K562 treated with DMSO at 1 percent for 24 hours (cell line): Measurements from ENCODE around the gene MYD88. TPM values are rescaled to one million over a fixed set of nuclear protein-coding genes. Genes with fewer than 3 reads are reported as not detected.

ENCODE experiments used
- total RNA-seq: library from RNA; unstranded; fragments of 300-600 nt; gene quantifications from 2 replicates; pipeline ENCODE4 v1.2.3, GENCODE V29; 2022; ENCODE audit warnings: low read depth; ENCODE audit not compliant: insufficient read depth

The MYD88 gene
- total RNA-seq, result 67.2 and 67.5 TPM in 2 replicates

DNA sequence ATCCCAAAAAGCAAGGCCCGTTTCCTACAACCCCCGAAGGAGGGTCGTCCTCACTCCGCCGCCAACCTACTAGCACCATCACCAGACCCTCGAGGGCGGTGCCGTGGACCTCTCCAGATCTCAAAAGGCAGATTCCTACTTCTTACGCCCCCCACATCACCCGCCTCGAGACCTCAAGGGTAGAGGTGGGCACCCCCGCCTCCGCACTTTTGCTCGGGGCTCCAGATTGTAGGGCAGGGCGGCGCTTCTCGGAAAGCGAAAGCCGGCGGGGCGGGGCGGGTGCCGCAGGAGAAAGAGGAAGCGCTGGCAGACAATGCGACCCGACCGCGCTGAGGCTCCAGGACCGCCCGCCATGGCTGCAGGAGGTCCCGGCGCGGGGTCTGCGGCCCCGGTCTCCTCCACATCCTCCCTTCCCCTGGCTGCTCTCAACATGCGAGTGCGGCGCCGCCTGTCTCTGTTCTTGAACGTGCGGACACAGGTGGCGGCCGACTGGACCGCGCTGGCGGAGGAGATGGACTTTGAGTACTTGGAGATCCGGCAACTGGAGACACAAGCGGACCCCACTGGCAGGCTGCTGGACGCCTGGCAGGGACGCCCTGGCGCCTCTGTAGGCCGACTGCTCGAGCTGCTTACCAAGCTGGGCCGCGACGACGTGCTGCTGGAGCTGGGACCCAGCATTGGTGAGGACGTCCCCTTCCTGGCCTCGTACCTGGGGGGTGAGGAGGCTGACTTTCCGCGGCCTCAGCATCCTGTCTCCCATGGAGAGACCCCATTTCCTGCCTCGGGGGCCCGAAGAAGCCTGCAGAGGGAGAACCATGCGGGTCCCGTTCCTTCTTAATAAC lies at the start of gene MYD88:
Gene MYD88, plus strand, starts transcription at position 313 of the 842 bp plus-strand sequence. Its CDS starts 40 bp downstream, at position 353.

DNA sequence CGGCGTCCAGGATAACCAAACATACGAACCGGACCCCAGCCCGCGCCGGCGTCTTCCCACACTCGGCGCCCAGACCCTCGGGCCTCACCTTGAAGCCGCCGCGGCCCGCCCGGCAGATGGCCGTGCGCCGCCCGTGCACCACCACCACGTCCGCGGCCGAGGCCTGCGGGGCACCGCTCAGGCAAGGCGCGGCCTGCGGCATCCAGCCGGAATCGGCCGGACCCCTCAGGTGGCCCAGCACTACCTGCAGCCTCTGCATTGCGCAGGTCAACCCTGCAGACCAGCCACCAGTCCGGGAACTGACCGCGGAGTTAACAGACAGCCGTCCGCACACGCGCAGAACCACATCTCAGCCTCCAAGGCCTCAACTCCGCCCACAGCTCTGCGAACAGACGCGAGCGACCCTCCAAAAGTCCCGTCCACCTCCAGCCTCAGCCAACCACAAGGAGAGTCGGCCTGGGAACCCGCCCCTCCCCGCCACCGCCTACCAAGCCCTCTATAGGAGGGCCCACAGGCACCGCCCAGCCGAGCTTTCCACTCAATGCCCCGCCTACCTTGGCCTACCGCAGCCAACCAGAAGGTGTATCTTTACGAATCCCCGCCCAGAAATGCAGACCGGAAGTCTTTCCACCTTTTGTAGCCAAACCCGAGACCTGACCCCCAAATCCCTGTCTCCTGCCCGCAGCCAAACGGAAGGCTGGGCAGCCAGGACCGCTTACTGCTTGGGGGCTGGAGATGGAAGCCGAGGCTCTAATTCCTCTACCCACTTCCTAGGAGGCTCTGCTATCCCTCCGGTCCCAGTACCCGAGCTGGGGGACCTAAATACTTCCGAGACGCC lies 1.5 kb upstream of the MYD88 start, which contains the start of gene ACAA1:
Gene ACAA1, minus strand, starts transcription at position 351 of the 838 bp plus-strand sequence. Its CDS starts 92 bp downstream, at position 259.

GRCh38 chr3:38164952-38165721 lies 26.7 kb downstream of the MYD88 start, which contains the start of gene OXSR1:
OXSR1 (plus strand) TSS chr3:38165537; CDS start chr3:38165877, 340 bp downstream.

Other genes with a start within 250 kb of the MYD88 start
- gene VILL, start 147.9 kb upstream of the MYD88 start, total RNA-seq, result 10.0 and 15.2 TPM in 2 replicates
- 28.1 and 32.5 TPM in 2 replicates for gene PLCD1, start 109.0 kb upstream of the MYD88 start, total RNA-seq
- 0.17 TPM in 1 of 2 replicates, not detected in the other for gene DLEC1, start 99.5 kb upstream of the MYD88 start, total RNA-seq
- 85.8 and 90.4 TPM in 2 replicates for gene ACAA1, start 1.5 kb upstream of the MYD88 start, total RNA-seq
- gene OXSR1, start 26.9 kb downstream of the MYD88 start, total RNA-seq, result 21.6 and 22.8 TPM in 2 replicates
- not detected in 2 replicates for gene SLC22A13, start 127.2 kb downstream of the MYD88 start, total RNA-seq
- 0.12 TPM in 1 of 2 replicates, not detected in the other for gene SLC22A14, start 143.6 kb downstream of the MYD88 start, total RNA-seq
- gene XYLB, start 208.1 kb downstream of the MYD88 start, total RNA-seq, result 4.9 and 5.9 TPM in 2 replicates